GM12872 (cell line): ENCODE measurements around the gene ZNF91.

Experiments
- CTCF ChIP-seq: IDR thresholded peaks from 3 replicates; pipeline ENCODE4 v1.5.1; 2011; ENCODE audit warnings: low read depth, mild to moderate bottlenecking, low read length, moderate library complexity; ENCODE audit not compliant: insufficient read depth

Gene ZNF91

GRCh38 chr19:23420824-23421223 lies 25.6 kb upstream of the ZNF91 start:
- TF ChIP-seq CTCF = no peak

GRCh38 chr19:23415561-23416191 lies 20.4 kb upstream of the ZNF91 start:
- TF ChIP-seq CTCF = no peak

GRCh38 chr19:23415034-23415433 lies 19.8 kb upstream of the ZNF91 start:
- no peak for TF ChIP-seq CTCF

- TF ChIP-seq CTCF = no peak
These were observed 14.9 kb upstream of the ZNF91 start for GRCh38 chr19:23410155-23410554.

- no peak for TF ChIP-seq CTCF
These were observed 14.2 kb upstream of the ZNF91 start for GRCh38 chr19:23409392-23410048.

- no peak for TF ChIP-seq CTCF
These were observed 12.4 kb upstream of the ZNF91 start for GRCh38 chr19:23407616-23408133.

- no peak for TF ChIP-seq CTCF
These were observed 11.4 kb upstream of the ZNF91 start for GRCh38 chr19:23406721-23407120.
